ENCODE results near the gene FOXF1.

DNA sequence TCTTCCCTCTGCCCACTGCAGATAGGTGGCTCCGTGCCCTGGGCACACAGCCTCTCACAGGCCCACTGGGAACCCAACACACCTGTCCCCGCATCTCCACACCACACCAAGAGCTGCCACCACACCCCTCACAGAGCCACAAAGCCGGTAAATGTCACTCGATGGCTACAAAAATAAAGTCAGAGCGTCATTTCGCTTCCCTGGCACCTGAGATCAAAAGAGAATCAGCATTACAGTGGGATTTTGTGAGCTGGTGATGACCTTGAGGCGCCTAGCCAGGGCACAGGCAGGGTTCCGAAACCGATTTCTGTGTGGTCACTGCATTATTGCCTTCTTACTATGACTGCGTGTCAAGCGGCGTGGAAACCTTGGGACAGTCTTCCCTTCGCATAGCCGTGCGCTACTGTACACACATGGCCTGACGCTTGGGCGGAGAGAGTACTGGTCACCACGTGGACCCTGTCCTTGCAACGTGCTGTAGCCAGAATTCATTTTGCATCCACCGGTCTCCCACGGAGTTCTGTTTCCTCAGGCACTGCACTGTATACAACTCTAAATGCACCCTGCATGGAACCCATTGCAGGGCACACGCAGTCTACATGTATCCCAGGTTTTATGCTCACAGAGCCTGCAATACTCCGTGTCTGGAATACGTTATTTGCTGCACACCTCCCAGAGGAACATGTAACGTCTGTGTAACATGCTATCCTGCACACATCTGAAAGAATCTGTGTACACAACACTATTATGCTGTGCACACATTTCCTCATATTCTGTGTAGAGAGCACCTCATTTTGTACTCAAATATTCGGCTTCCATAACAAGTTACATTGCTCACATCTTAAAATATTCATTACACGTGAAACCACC lies 5.8 kb upstream of the FOXF1 start:
- TF ChIP-seq, protein P1, sequence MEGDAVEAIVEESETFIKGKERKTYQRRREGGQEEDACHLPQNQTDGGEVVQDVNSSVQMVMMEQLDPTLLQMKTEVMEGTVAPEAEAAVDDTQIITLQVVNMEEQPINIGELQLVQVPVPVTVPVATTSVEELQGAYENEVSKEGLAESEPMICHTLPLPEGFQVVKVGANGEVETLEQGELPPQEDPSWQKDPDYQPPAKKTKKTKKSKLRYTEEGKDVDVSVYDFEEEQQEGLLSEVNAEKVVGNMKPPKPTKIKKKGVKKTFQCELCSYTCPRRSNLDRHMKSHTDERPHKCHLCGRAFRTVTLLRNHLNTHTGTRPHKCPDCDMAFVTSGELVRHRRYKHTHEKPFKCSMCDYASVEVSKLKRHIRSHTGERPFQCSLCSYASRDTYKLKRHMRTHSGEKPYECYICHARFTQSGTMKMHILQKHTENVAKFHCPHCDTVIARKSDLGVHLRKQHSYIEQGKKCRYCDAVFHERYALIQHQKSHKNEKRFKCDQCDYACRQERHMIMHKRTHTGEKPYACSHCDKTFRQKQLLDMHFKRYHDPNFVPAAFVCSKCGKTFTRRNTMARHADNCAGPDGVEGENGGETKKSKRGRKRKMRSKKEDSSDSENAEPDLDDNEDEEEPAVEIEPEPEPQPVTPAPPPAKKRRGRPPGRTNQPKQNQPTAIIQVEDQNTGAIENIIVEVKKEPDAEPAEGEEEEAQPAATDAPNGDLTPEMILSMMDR (IDR thresholded peaks at IDR 0.05; ENCODE audit: low read depth, low read length), result no peak
- TF ChIP-seq EZH2phosphoT487 (IDR thresholded peaks at IDR 0.05; ENCODE audit: low read depth), result no peak

All from OCI-LY3 (cell line).